ENCODE measurements around the gene HS3ST3A1.

DNA sequence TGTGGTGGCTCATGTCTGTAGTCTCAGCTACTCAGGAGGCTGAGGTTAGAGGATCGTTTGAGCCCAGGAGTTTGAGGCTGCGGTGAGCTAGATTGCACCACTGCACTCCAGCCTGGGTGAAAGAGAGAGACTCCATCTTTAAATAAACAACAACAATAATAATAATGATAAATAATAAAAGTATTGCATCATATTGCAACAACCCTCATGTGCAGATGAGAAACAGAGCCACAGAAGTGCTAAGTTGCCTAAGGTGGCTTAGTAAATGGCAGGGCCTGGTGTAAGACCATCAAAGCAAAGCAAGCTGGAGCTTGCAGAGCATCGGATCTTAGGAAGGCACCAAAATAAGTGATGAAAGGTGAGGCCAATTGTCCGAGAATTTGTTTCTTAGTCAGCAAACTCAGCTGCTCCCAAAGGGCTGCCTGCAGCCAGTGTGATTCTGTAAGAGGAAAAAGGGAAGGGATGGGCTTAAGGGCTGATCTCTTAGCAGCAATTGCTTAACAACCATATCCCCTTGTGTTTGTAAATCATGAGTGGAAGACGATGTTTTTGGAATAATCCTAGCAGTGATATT is 45.3 kb upstream of the HS3ST3A1 start:
- no peak for TF ChIP-seq EZH2 (IDR thresholded peaks at IDR 0.05; ENCODE audit: borderline replicate concordance, low read length)
- TF ChIP-seq, protein P1, sequence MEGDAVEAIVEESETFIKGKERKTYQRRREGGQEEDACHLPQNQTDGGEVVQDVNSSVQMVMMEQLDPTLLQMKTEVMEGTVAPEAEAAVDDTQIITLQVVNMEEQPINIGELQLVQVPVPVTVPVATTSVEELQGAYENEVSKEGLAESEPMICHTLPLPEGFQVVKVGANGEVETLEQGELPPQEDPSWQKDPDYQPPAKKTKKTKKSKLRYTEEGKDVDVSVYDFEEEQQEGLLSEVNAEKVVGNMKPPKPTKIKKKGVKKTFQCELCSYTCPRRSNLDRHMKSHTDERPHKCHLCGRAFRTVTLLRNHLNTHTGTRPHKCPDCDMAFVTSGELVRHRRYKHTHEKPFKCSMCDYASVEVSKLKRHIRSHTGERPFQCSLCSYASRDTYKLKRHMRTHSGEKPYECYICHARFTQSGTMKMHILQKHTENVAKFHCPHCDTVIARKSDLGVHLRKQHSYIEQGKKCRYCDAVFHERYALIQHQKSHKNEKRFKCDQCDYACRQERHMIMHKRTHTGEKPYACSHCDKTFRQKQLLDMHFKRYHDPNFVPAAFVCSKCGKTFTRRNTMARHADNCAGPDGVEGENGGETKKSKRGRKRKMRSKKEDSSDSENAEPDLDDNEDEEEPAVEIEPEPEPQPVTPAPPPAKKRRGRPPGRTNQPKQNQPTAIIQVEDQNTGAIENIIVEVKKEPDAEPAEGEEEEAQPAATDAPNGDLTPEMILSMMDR (IDR thresholded peaks at IDR 0.05; ENCODE audit: low read length), result no peak
